NCI-H446 treated with DMSO at 0.1 percent for 48 hours (cell line): ENCODE data around the gene SPIRE2.
"Not testable (repeated sequence)": the region's sequence is repeated elsewhere in the genome, so short reads cannot be mapped to it uniquely, and the experiment has no call there.

Experiments
- DNase-seq: peaks from one replicate; lab custom pipeline; 2025; lab: John Stamatoyannopoulos, UW

The SPIRE2 gene, protein sequence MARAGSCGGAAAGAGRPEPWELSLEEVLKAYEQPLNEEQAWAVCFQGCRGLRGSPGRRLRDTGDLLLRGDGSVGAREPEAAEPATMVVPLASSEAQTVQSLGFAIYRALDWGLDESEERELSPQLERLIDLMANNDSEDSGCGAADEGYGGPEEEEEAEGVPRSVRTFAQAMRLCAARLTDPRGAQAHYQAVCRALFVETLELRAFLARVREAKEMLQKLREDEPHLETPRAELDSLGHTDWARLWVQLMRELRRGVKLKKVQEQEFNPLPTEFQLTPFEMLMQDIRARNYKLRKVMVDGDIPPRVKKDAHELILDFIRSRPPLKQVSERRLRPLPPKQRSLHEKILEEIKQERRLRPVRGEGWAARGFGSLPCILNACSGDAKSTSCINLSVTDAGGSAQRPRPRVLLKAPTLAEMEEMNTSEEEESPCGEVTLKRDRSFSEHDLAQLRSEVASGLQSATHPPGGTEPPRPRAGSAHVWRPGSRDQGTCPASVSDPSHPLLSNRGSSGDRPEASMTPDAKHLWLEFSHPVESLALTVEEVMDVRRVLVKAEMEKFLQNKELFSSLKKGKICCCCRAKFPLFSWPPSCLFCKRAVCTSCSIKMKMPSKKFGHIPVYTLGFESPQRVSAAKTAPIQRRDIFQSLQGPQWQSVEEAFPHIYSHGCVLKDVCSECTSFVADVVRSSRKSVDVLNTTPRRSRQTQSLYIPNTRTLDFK

DNA sequence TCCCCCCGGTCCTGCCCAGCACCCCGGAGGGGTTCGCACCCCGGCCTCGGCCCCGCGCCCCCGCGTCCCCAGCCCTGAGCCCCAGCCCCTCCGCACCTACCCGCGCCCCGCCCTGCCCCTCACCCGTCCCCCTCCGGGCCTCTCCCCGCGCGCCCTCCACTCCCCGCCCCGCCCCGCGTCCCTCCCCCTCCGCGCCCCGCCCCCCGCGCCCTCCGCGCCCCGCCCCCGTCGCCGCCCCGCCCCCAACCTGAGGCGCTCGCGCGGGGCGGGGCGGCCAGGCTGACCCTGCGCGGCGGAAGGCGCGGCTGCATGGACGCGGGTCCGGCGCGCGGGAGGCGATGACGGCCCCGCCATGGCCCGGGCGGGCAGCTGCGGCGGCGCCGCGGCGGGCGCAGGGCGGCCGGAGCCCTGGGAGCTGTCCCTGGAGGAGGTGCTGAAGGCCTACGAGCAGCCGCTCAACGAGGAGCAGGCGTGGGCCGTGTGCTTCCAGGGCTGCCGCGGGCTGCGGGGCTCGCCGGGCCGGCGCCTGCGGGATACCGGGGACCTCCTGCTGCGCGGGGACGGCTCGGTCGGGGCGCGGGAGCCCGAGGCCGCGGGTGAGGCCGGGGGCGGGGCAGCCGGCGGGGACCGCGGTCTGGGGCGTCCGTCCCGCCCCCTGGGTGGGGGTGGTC lies at the start of gene SPIRE2:
SPIRE2 (plus strand) TSS at position 277 of the 671 bp plus-strand sequence; CDS start at position 353, 76 bp downstream.
- no peak for DNase-seq

DNA sequence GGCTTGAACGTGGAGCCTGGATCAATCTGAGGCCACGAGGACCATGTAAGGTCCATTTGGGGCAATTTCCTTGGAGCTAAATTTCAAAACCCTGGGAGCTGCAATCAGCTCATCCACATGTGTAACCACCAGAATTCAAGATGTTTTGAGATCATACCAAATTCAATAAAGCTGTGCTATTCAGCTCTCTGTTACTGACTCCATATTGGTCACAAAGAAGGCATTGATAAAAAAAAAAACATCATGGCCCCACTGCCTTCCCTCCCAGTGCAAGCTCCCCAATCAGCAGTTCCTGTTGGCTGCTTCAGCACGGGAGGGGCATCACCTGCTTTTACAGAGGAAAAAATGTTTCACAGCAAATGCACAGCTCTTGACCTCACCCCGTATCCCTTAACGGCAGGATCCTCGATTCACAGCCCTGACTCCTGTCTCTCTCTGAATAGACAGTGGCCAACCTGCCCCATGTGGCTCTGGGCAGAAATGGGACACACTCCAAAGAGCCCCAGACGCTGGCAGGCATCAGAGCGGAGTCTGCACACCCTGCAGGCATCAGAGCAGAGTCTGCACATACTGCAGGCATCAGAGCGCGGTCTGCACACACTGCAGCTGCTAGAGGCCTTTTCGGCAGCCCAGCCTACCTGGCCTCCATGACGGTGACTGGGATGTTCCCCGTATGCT lies 48.9 kb upstream of the SPIRE2 start:
- DNase-seq = no peak

DNA sequence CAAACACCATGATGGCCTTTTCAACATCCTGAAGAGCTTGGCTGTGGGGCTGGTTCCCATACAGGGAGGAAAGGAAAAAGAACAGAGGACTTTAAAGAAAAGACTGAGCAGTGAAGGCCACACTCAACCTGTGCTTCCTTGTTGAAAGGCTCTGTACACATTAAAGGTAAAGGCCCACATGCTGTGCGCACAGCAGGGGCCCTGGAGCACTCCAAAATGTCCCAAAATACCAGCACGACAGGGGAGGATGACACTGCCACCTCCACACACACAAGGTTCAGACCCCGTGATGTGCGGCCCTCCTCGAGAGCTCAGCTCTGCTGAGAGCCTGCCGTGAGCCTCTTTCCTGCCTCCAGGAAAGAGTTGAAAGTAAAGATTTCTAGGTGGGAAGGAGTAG lies 48.4 kb upstream of the SPIRE2 start:
- no peak for DNase-seq

DNA sequence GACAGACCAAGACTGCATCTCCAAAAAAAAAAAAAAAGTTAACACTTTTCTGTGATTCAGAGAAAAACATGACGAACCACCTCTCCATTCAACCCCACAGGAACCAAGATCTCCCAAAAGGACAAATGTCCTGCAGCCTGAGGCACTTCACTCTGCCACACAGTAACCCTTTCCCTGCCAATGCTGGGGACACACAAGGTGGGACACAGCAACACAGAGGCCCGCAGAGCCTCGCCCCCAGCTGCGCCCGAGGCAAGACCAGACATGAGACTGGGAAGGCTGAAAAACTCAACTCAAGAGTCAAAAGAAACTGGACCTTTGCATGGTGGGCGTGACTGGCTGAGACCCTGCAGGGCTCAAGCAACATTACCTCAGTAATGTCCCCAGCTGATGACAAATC lies 45.8 kb upstream of the SPIRE2 start:
- DNase-seq = no peak

DNA sequence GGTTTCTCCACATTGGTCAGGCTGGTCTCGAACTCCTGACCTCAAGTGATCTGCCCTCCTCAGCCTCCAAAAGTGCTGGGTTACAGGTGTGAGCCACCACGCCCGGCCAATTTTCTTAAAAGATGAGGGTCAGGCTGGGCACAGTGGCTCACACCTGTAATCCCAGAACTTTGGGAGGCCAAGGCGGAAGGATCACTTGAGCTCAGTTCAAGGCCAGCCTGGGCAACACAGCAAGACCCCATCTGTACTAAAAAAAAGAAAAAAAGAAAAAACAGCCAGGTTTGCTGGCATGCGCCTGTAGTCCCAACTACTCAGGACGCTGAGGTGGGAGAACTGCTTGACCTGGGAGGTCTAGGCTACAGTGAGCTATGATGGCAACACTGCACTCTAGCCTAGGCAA lies 44.3 kb upstream of the SPIRE2 start:
- not testable (repeated sequence) for DNase-seq

DNA sequence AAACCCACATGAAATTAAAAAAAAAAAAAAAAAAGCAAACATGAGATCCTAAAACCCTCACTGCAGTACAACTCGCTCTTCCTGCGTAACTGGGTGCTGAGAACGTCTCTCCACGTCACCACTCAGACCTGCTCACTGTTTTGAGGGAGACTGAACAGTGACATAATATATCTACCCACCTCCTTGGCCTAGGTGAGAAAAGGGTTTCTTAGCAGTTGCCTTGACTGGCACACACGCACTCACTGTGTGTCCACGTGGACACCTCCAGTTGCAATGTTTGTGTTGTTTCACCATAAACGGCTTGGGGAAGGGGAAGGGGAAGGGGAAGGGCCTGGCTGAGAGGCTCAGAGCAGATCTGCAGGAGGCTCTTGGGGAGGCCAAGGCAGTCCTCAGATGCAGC lies 43.9 kb upstream of the SPIRE2 start:
- no peak for DNase-seq

DNA sequence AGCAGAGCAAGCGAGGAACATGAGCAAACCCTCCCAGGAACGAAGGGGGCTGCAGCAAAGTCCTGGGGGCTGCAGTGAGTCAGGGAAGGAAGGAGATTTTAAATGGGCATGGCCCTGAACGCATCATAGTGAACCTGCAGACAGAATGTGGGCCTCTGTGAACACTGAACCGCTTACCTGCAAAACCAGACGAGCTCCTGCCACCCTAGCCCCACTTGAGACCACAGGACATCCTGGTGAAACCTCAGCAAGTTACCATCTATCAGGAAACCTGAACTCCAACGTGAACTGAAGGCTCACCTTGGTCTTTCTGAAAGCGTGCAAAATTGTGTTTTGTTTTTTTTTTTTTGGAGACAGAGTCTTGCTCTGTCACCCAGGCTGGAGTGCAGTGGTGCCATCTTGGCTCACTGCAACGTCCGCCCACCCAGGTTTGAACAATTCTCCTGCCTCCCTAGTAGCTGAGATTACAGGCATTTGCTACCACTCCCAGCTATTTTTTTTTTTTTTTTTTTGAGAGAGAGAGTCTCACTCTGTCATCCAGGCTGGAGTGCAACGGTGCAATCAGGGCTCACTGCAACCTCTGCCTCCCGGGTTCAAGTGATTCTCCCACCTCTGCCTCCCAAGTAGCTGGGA lies 42.6 kb upstream of the SPIRE2 start:
- no peak for DNase-seq

DNA sequence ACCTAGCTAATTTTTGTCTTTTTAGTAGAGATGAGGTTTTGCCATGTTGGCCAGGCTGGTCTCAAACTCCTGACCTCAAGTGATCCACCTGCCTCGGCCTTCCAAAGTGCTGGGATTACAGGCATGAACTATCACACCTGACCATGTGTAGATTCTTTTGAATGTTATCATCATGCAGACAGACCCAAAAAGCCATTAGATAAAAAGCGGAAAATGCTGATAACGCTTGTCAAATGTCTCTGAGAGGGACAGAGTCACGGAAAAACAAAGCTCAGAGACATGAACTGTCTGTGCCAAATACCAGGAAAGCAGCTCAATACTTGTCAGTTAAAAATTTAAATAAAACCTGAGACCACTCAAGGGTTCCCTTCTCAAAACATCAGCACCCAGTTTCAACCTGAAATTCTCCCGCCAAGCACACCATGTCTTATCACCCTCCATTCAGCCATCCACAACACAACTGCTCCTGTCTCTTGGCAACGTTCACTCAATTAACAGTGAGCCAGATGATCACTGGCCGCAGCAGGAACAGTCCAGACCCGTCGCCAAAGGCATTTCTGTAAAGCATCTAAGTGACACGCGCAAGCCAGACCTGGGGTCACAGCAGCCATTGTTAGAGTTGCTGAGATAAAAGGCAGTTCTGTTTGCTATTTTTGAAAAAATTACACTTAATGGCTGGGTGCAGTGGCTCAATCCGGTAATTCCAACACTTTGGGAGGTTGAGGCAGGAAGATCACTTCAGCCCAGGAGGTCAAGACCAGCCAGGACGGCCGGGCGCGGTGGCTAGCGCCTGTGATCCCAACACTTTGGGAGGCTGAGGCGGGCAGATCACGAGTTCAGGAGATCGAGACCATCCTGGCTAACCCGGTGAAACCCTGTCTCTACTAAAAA lies 41.6 kb upstream of the SPIRE2 start:
- DNase-seq = no peak

DNA sequence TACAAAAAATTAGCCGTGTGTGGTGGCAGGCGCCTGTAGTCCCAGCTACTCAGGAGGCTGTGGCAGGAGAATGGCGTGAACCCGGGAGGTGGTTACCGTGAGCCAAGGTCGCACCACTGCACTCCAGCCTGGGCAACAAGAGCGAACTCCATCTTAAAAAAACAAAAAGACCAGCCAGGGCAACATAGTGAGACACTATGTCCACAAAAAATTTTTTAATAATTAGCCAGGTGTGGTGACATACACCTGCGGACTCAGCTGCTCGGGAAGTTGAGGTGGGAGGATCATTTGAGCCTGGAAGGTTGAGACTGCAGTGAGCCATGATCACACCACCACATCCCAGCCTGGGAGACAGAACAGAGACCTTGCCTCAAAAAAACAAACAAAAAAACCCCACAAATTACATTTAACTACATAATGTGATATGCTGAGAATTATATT lies 40.9 kb upstream of the SPIRE2 start:
- DNase-seq = no peak

DNA sequence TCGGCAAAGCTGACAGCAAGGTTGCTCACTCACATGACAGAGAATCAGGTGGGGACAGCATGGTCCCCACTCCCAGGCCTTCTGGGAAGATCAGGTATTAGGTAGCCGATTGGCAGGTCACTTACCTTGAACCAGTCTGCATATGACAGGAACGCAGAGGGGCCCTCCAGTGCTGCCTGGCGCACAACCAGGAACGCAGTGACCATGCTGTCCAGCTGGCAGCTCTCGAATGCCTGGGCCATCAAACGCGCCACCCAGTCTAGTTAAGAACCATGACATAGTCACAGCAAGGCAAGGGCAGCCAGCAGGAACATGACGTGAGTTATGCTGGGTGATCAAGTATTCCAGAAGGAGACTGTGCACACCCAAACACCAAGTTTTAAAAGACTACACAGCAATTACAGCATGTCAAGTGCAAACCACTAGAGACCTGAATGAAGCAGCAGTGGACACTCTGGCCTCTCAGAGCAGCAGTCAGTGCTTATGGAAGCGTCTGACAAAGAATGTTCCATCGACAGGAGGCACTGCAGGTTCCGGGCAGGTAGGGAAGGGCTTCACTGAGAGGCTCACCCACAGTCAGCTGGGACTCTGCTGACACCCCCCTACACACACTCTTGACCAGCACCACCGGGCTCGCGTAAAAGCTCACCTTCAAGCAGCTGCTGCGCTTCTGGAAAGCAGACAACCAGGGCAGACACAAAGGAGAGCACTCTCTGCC lies 36.8 kb upstream of the SPIRE2 start:
- no peak for DNase-seq

DNA sequence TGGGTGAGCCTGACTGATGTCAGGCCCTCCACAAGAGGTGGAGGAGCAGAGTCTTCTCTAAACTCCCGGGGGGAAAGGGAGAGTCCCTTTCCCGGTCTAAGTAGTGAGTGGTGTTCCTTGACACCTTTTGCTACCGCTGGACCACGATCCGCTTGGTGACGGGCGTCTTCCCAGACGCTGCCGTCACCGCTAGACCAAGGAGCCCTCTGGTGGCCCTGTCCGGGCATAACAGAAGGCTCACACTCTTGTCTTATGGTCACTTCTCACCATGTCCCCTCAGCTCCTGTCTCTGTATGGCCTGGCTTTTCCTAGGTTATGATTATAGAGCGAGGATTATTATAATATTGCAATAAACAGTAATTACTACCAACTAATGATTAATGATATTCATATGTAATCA lies 35.2 kb upstream of the SPIRE2 start:
- not testable (repeated sequence) for DNase-seq

DNA sequence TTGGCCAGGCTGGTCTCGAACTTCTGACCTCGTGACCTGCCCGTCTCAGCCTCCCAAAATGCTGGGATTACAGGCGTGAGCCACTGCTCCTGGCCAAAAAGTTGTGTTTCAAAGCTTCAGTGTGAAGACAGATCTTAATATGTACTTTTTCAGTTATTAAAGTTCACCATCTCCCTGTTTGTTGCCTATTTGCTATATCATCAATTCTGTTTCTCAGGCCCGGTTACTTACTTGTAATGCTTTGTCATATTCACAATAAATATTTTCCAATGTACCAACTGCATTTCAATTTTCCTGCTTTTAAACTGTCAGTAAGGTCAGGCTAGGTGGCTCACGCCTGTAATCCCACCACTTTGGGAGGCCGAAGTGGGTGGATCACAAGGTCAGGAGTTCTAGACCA lies 34.3 kb upstream of the SPIRE2 start:
- no peak for DNase-seq

DNA sequence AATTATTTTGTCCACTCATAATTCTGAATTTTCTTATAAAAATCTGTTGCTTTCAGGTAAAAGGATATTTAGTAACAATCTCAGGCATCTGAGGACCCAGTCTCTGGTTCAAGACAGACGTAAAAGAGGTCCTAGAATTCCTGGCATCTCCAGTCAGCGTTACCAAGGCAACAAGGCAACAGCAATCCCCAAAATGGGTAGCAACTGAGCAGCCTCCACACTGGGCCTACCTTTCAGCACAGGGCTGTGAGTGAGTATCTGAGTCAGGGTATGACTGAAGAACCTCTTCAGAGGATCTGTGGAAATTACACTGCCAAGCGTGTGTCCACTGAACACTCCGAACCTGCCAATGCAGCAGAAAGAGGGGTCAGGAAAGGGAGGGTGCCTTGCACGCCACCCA lies 32.6 kb upstream of the SPIRE2 start:
- no peak for DNase-seq

DNA sequence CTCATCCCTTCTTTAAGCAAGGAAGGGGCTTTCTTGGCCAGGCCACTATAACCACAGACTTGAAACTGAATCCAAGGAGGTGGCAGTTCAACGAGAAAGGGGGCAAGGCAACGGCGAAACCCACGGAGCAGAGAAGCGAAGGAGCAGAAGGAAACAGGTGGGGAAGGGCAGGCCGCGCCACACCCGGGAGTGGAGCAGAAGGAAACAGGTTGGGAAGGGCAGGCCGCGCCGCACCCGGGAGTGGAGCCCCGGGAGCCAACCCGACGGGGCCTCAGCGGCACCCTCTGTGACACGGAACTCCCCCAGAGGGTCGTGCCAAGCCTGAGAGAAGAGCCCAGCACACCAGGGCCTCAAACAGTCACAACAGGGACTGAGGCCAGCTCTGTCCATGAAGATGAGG lies 32.2 kb upstream of the SPIRE2 start:
- DNase-seq = no peak

DNA sequence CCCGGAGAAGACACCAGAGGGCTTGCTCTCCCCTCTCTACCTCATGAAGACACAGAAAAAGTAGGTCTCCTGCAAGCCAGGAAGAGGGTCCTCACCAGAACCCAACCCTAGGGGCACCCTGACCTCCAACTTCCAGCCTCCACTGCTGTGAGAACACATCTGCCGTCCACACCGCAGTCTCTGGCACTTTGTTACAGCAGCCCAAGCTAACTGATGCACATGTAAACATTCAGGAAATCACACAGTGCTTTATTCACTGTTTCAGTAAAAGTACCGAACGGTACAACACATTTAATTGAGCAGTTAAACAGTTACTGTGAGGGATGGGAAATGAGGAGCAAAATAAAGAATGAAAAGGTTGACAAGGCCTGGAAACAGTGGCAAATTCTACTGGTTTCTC lies 30.1 kb upstream of the SPIRE2 start:
- DNase-seq = no peak

DNA sequence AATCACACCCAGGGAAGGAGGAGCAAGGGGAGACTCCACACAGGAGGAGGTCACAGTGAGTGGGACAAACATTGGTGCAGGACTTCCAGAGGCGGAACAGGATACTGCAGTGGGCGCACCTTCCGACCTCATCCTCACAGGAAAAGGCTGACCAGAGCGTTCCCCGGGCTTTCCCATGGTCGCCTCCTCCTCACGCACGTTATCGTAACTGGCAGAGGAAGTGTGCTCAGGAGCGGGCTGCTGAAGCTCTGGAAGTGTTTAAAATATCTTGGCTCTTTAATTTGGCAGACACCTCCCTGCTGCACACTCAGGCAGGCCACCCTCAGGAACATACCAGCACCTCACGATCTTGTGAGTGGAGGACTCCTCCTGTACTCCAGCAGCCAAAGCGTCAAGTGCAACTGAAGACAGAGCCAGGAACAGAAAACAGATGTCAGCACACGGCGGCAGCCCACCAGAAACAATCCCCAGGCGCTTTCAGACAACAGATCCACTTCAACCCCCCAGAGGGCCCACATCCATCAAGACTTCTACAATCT lies 29.4 kb upstream of the SPIRE2 start:
- DNase-seq = no peak

DNA sequence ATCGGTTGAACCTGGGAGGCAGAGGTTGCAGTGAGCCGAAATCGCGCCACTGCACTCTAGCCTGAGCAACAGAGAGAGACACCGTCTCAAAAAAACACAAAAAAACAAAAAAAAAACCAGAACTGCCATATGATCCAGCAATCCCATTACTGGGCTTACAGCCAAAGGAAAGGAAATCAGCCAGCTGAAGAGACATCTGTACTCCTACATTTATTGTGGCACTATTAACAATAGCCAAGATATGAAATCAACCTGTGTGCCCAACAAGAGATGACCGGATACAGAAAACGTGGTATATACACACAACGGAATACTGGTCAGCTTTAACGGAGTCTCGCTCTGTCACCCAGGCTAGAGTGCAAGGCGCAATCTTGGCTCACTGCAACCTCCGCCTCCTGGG lies 26.5 kb upstream of the SPIRE2 start:
- peak; percentile 45 for DNase-seq

DNA sequence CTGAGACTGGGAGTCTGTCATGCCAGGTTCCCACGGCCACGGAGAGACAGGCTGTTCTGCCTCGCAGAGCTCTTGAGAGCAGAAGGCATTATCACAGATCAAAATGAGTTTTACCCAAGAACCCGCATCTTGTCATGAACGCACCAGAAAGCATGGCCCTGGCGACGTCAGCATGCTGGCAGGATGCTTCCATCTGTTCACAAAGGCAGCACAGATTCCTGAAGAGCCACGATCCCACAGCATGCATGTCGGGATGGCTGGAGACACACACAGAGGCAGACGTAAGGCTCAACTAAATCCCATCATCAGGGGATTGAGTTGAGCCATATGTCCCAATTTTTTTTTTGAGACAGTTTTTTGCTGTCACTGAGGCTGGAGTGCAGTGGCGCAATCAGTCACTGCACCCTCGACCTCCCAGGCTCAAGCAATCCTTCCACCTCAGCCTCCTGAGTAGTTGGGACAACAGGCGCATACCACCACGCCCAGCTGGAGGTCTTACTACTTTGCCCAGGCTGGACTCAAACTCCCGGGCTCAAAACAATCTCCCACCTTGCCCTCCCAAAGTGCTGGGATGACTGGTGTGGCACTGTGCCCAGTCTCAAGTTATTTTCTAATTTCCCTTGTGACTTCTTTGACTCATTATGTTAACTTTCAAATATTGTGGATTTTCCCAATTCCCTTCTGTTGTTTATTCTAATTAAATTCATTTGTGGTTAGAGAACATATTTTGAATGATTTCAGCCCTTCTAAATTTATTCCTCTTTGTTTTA lies 23.0 kb upstream of the SPIRE2 start:
- peak; percentile 34 for DNase-seq

DNA sequence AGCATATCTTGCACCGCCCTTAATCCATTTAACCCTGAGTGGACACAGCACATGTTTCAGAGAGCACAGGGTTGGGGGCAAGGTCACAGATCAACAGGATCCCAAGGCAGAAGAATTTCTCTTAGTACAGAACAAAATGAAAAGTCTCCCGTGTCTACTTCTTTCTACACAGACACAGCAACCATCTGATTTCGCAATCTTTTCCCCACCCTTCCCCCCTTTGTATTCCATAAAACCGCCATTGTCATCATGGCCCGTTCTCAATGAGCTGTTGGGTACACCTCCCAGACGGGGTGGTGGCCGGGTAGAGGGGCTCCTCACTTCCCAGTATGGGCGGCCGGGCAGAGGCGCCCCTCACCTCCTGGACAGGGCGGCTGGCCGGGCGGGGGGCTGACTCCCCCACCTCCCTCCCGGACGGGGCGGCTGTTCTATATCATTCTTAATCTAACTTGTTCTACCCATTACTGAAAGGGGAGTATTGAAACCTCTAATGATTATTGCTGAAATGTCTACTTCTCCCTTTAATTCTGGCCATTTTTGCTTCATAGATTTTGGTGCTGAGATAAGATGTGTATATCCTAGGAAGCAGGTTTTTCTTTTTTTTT lies 21.6 kb upstream of the SPIRE2 start:
- not testable (repeated sequence) for DNase-seq
